HG02798 (cell line): ENCODE measurements around the gene HAUS7.

Experiments
- ATAC-seq: cut with Tn5 transposase; IDR thresholded peaks from one replicate; pipeline ENCODE4 v1.9.1; 2021; ENCODE audit warnings: mild to moderate bottlenecking; ENCODE audit not compliant: unreplicated experiment, poor library complexity

HAUS7 gene

GRCh38 chrX:153470411-153471363 lies at the start of gene HAUS7:
HAUS7 (minus strand) TSS chrX:153470576; CDS start chrX:153470557, 19 bp downstream.
- ATAC-seq: peak; percentile 90

GRCh38 chrX:153519569-153520286 lies 49.4 kb upstream of the HAUS7 start:
- no peak for ATAC-seq

GRCh38 chrX:153517946-153518834 lies 47.8 kb upstream of the HAUS7 start:
- no peak for ATAC-seq

- no peak for ATAC-seq
These were observed 47.0 kb upstream of the HAUS7 start, which contains the start of gene ATP2B3 for GRCh38 chrX:153517423-153517822. ATP2B3 (plus strand) TSS chrX:153517642; CDS start chrX:153536248, 18,606 bp downstream.

DNA sequence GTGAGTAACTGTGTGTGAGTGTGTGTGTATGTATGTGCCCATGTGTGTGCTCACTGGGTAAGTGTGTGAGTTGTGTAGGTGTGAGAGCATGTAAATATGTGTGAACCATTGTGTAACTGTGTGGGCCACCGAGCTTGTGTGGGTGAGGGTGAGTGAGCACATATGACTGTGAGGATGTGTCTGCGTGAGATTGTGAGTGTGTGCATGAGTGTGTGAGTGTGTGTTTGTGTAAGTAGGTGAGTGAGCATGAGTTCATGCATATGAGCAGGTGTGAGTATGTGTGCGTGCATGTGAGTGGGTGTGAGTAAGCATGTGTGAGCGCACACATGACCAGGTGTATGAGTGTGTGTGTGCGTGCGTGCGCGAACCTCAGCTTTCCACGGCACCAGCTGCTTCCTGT lies 45.7 kb upstream of the HAUS7 start:
- no peak for ATAC-seq

DNA sequence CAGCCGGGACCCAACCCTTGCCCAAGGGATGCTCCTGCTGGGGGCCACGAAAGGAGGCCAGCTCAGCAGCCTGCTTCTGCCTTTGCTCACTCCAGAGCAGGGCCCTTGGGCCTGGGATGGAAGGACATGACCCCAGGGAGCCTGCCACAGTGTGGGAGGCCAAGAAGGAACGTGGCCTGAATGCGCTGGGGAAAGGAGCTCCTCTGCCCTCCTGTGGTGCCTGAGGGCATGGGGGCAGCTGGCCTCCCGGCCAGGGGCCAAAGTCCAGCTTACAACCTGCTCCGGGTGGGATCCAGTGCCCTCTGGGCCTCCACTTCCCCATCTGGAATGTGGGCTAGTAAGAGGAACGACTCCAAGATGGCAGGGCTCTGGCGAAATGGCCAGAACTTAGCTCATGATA lies 45.1 kb upstream of the HAUS7 start:
- ATAC-seq: no peak

GRCh38 chrX:153514259-153514658 lies 43.9 kb upstream of the HAUS7 start:
- ATAC-seq: no peak

DNA sequence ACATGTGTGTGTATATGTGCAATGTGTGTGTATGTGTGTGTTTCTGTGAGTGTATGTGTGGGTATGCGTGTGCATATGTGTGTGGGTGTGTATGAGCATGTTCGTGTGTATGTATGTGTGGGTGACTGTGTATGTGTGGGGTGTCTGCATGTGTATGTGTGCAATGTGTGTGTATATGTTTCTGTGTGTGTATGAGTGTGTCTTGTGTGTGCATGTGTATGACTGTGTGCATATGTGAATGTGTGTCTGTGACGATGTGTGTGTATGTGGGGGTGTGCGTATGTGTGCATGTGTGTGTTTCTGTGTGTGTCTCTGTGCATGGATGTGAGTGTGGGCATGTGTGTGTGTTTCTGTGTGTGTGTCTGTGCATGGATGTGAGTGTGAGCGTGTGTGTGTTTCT lies 42.9 kb upstream of the HAUS7 start:
- ATAC-seq: no peak

- ATAC-seq: no peak
These were observed 42.1 kb upstream of the HAUS7 start for GRCh38 chrX:153512501-153512893.

- no peak for ATAC-seq
These were observed 41.6 kb upstream of the HAUS7 start for GRCh38 chrX:153511784-153512500.

- no peak for ATAC-seq
These were observed 40.0 kb upstream of the HAUS7 start for GRCh38 chrX:153510383-153510782.

DNA sequence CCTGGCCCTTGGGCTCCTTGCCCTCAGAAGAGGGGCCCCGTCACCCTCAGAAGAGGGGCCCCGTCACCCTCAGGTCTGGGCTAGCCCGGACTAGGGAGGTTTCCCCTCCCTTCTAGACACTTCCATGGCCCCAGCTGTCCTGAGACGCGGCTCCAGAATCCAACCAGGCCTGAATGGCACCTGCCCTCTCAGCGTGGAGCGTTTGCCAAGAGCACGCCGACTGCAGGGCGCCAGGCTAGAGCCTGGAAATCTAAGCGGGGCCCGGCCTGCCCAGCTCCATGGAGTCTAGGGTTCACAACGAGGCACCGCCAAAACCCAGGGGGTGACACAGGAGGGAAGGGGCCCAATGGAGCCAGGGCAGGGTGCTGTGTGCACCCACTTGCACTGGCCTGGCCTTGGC lies 39.2 kb upstream of the HAUS7 start:
- no peak for ATAC-seq

DNA sequence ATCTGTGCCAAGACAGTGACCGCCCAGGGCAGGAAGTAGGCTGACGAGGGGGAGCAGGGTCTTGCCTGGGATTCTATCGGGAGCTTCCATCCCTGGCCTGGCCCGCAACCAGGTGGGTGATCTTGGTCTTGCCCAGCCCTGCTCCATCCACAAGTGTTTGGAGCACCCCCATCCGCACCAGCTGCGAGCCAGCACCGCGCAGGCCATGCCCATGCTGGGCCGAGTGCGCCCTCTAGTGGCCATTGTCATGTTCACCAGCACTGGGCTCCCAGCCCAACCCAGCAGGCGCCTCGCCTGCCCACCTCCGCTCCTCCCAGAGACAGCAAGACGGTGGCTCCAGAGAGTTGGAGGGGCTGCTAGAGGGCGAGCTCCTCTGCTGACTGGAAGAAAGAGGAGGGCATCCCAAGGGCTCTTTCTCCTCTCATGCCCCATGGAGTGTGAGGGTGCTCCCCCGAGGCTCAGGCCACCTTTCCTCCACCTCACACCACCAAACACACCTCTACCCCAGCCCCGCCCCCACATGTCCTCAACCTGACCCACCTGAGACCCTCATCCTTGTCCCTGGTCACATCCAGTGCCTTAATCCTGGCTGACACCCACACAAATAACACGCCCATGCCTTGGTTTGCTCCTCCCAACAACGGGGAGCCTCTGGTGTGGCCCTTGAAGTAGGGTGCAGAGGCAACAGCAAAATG lies 37.3 kb upstream of the HAUS7 start:
- peak; percentile 91 for ATAC-seq

- ATAC-seq: no peak
These were observed 35.0 kb upstream of the HAUS7 start for GRCh38 chrX:153505361-153505760.

DNA sequence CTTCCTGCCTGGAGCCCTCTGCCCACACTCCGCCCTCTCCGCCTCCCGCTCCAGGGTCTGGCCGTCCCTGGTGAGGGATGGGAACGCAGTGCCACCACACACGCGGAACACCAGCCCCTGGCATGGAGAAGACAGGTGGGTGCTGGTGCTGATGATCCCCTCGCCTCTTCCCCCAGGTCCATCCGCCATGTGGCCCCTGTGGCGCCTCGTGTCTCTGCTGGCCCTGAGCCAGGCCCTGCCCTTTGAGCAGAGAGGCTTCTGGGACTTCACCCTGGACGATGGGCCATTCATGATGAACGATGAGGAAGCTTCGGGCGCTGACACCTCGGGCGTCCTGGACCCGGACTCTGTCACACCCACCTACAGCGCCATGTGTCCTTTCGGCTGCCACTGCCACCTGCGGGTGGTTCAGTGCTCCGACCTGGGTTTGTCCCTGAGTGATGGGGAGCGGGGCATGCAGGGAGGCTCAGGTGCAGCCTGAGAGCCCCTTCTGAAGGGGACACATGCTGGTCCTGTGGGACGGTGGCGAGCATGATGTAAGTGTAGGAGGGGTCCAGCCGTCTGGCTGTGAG lies 34.2 kb upstream of the HAUS7 start:
- ATAC-seq: no peak

DNA sequence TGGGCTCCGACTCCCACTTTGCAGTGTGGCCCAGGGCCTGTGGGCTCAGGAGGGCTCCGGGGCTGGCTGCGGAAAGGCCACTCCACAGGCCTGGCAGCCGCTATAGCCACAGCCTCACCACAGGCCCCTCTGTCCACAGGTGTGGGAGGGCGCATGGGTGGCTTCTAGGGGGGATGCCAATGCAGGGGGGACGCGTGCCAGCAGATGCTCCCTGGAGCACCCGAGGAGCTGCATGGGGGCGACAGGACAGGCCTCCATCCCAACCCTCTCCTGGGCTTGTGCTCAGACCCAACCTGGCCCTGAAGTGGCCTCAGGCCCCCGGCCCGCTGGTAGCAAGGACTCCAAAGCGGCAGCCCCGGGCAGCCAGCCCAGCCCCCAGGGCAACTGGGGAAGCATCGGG lies 32.4 kb upstream of the HAUS7 start:
- no peak for ATAC-seq

DNA sequence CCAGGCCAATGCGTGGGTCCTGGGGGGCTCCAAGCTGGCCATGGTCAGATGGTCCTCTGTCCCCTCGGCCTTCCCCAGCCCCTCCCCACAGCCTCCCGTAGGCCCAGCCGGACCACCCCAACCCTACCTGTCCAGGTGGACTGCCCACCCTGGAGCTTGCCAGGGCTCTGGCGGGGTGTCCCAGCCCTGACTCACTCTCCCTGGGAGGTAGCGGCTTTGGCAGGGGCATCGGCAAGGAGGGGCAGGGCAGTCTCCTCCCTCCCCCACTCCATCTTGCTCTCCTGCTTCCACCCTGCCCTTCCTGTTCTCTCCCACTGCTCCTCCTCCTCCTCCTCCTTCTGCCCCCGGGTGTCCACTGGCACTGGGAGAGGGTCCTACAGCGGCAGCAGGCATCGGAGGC lies 31.8 kb upstream of the HAUS7 start:
- ATAC-seq: no peak

DNA sequence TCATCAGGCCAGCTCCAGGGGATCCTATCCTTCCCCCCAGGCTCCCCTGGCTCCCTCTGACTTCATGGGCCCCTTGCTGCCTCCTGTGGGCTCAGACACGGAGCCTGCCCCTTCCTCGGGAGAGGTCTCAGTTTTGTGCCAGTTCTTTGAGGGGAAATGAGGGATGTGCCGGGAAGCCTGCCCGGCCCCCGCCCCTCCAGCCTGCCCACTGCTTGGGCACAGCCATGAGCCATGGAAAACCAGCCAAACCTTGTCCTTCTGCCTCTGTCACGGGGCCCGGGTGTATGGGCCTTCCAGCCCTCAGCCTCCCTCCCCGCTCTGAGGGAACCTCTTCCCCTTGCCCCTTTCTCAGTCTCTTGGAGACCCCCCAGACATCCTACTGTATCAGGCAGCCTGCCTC lies 31.2 kb upstream of the HAUS7 start:
- no peak for ATAC-seq
